Ammon's horn (tissue), 1 donor: ENCODE results near the gene ORMDL3.
"Not testable (repeated sequence)": the region's sequence is repeated elsewhere in the genome, so short reads cannot be mapped to it uniquely, and the experiment has no call there.

Source experiments
- DNase-seq: peaks from one replicate; pipeline ENCODE4 v3.0.0-alpha.2; 2016; ENCODE audit warnings: low spot score

Gene ORMDL3

DNA sequence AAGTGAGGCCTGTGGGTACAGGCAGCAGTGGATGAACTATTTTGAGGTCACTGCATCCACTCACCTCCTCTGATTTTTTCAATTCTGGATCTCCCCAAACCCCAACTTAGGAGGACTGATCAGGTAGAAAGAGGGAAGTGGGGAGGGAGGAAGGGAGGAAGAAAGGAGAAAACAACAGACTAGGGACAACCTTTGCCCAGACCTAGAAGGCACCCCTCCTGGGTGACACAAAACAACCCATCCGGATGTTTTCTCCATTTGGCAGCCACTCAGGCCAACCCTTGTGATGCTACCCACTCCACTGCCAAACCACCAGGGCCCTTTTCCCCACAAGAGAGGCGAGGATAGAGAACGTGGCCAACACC, 2.7 kb downstream of the ORMDL3 start:
- DNase-seq, result no peak

DNA sequence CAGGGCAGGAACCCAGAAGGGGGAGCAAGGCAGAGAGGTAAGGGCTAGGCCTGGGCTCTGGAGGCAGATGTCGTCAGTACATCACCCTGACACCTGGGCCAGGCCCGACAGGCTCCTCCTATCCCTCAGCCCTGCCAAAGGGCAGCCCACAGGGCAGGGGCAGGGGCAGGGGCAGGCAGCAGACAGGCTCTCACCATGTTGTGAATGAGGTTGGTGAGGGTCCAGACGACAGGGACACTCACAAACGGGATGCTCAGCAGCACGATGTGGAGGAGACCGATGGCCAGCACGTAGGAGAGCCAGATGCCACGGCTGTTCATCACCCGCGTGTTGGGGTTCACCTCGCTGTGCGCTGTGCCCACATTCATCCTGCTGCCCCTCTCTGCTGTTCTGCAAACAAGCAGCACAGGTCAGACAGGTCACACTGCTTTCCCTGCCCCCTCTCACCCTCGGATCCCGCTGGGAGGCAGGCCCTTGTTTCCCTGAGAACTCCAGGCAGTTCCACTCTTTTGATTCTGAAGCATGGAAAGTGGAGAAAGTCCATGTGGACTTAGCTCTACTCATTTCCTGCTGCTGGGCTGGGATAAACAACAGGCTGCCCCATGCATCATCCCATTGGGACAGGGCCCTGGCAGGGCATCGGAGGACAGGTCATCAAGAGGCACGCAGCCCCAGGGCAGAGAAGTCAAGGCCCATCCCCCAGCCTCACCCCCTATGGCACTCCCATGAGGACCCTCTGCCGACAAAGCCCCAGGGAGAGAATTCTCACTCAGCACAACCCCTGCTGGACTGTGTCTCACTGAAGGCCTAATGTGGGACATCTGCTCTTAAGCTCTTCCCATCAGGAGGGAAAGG, 3.3 kb downstream of the ORMDL3 start:
- DNase-seq, result no peak

DNA sequence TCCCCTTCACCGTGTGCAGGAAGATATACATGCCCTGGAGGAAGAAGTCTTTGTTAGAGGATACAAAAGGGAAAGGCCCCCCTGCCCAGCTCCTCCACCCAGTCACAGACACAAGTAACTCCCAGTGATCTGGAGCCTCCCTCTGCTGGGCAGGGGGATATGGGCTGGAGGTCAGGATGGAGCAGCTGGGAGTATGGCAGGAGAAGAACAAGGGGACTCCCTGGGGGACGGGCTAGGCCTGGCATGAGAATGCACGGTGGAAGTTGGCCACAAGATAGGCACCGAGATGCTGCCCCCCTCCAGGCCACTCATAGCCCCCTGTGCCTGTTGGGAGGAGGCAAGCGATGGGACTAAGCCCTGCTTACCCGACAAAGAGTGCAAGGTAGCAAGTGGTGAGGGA, 4.2 kb downstream of the ORMDL3 start:
- no peak for DNase-seq

DNA sequence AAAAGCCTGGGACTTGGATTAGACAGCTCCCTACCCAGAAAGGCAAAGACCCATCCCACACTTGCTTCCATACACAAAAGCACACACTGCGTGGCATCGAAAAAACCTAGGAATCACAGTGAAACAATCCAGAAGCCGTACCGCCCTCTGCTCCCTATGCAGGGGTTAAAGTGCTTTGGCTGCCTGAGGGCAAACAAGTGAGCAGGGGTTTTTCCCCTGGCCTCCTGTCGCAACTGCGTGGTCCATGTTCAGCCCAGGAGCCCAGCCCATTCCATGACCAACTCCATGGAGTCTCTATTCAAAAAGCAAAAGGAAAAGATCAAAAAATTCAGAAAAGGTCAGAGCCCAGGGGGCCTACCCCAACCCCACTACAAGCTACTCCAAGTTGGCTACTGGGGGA, 5.4 kb downstream of the ORMDL3 start:
- DNase-seq, result no peak

DNA sequence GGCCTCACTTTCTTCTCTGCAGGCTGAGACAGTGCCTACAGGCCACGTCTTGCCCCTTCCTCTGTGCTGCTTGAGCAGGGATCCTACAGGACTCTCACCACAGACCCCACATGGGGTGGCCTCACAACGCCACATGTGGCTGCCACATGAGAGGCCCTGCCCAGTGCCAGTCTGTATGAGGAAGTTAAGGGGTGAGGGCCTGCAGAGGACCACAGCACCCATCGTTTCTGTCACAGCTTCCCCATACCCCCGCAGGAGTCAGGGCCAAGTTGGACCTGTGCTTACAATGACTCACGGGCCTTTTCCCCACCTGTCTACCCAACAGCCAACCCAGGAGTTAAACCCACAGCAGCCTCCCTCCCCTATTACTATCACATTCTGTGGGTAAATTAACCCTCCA, 6.1 kb downstream of the ORMDL3 start:
- peak; percentile 66 for DNase-seq

DNA sequence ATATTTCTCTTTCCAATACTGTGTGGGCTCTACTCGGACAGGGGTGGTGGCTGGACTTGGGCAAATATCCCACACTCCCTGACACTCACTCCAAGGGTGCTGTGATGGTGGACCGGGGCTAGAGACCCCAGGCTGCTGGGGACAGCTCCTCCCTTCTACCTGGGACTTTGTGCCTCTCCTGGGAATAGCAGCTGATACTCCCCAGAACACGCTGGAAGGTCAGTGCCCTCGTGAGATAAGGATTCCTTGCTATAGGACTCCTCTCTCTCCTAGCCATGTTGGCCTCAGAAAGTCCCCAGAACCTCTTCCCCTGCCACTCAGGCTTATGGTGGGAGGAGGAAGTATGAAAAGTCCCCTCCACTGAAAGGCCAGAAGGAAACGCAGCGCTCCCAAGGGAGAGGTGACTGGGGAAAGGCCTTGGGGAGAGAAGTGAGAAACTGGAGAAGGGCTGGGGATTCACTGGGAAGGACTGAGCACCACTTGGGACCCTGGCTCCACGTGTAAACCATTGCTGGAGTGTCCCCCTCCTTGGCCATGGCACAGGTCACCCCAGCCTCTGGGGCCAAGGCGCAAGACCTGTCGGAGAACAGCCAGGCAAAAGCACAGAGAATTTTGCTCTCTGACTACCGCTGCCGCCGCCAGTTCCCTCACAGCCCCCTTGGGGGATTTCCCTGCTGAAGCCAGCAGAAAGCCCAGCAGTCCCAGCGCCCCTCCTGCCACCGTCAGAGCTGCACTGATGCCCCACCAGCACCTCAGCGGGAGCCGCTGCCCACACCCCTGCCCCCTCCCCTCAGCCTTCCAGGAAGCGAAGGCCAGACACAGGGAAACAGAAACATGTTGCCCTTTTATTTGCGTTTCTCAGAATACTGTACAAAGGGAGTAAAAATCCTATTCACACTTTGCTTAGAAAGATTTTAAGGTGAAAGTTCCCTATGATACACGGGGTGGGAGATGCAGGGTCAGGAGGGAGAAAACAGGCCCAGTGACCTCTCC, 6.9 kb downstream of the ORMDL3 start:
- no peak for DNase-seq

DNA sequence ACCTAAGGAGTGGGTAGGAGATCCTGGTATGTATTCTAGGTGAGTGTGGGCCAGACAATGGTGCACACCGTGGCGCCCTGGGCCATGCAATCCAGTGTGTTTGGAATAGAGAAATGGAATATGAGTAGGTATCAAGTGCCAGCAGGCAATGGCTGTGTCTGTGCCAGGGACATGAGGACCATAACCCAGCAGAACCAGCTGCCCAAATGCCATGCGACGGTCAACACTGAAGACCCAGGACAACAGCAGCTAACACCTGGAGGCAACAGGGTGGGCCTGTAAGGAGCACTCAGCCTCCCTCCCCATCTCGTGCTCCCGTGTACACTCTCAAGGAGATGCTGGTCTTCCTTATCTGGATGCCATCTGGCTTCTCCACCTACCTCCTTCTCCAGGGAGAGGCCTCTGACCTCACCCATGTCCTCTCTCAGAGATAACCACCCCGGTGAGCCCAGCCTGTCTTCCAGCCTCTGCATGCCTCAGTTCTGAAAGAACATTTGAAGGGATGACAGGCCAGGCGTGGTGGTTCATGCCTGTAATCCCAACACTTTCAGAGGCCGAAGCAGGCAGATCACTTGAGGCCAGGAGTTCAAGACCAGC, 8.2 kb downstream of the ORMDL3 start:
- DNase-seq, result no peak

DNA sequence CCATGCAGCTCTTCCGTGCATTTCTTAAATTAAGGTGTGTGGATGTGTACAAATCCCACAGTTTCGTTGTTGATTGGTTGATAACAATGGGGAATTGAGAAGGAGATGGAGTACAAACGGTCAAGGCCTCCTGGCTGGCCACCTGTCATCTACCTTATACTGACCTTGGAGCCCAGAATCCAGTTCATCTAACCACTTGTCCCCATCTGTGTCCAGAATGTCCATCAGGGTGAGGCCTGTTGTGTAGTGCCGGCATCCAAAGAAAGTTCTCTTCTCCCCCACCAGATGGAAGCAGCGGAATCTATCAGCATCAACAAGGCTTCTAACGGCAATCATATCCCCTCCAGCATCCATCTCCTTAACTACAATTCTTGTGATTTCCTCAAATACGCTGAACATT, 10.5 kb downstream of the ORMDL3 start:
- DNase-seq, result no peak

DNA sequence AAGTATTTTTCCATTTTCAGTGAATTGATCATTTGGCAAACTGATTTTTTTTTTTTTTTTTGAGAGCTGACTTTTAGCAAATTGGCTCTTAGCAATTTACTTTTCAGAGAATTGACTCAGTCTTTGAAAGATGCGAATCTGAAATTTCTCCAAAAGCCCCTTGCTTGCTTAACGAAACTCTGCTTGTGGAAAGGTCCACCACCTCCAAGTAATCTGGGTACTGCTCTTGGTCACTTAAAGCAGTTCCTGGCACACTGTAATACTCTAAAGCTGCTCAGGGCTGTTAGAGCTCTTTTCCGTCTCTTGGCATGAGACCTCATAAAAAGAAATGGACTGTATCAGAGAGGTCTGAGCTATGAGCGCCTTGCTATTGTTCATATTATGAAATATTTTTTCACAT, 11.8 kb downstream of the ORMDL3 start:
- no peak for DNase-seq

DNA sequence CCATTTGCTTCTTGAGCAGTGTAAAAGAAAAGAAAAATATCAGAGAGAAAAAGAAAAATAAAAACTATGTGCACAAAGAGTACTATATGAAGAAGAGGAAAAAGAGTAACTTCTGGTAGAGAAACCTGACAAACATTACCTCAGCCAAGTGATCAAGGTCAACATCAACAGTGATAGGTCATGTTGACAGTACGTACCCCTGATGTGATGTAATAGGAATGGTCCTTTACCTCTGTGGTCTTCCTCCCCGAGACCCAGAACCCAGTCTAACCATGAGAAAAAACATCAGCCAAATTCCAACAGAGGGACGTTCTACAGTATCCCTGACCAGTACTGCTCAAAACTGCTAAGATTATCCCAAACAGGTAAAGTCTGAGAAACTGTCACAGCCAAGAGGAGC, 13.4 kb downstream of the ORMDL3 start:
- no peak for DNase-seq

DNA sequence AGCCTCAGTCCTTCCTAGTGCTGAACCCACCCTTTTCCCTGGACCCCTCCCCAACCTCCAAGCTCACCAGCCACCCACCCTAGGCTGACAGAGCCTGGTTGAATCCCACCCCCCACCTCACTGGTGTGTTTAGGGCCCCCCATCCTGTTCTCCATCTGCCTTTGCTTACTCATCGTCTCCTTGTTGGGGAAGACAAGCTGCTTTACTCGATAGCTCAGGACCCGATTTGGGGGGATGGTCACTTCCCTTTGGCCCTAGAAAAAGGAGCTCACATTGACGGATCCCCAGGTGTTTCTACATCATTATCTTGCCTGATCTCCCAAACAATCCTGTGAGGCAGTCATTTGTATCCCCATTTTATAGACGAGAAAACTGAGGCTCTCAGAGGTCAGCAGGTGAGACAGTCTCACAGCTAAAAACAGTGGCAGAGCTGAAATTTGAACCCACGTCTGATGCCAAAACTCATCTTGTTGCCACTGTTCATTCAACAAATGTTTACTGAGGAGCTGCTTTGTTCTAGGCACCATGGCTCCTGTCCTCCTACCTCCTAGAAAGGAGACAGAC, 18.5 kb downstream of the ORMDL3 start:
- no peak for DNase-seq

DNA sequence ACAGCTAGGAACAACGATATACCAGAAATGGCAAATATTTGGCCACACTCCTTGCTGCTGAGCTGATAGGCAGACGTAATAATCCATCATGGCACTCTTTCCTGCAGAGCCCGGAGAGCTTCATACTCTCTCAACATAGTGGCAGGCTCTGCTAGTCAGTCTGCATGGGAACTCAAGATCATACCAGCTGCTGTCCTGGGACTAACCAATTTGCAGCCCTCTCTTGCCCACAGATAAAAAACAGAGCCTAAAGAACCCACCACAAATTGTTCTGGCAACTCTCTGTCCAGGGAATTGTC, 22.5 kb downstream of the ORMDL3 start:
- DNase-seq, result no peak

DNA sequence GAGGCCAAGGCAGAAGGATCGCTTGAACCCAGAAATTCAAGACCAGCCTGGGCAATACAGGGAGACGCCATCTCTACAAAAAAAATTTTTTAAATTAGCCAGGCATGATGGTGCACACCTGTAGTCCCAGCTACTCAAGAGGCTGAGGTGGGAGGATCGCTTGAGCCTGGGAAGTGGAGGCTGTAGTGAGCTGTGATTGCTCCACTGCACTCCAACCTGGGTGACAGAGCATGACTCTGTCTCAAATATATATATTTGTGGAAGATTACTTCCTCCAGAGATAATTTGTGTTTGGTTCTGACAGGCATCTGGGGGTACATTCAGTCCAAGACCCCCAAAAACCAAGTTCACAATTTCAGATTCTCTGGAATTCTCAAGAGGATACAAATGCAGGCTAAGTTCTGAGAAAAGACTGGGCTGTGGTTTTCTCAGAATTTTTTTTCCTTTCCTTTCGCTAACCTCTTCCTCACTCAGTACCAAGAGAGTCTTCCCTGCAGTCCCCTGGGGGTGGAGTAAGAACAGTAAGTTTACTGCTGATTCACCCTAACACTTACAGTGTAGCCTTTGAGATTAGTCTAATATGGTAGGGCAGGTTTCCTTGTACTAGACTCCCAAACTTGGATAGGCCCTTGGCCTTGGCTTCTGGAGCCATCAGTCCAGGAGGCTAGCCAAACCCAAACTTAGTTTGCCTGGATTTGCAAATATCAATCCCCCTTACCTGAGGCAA, 24.1 kb downstream of the ORMDL3 start:
- DNase-seq, result no peak

DNA sequence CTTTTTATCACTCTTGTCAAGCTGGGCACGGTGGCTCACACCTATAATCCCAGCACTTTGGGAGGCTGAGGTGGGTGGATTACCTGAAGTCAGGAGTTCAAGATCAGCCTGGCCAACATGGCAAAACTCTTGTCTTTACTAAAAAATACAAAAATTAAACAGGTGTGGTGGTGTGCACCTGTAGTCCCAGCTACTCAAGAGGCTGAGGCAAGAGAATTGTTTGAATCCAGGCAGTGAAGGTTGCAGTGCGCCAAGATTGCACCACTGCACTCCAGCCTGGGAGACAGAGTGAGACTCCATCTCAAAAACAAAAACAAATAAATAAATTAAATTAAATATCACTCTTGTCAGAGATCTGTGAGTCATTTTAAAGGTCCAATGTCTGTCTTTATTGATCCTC, 25.4 kb downstream of the ORMDL3 start:
- not testable (repeated sequence) for DNase-seq

DNA sequence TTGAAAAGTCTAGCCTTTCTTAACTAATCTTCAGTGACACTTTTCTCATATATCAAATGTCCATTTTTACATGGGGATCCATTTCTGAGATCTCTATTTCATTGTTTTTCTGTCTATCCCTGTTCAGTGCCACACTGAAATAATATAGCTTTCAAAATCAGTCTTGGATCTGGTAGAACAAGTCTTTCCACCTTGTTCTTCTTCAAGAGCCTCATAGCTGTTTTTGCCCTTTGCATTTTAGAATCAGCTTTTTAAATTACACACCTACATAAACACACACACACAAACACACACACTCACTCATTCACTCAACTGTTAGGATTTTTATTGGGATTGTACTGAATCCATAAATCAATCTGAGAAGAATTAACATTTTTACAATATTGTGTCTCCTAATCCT, 28.2 kb downstream of the ORMDL3 start:
- DNase-seq, result no peak

DNA sequence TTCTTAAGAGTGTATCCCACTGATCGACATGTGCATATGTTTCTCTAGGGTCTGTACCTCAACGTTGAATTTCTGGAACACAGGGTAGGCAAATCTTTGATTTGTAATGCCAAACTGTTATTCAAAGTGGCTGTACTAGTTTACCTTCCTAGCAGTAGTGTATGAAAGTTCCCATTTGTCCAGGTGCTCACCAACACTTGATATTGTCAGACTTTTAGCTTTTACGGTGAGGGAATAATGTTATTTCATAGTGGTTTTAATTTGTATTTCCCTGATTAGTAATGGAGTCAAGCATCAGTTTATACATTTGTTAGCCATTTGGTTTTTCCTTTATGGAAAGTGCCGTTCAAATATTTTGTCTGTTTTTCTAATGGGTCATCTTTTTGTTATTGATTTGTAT, 29.3 kb downstream of the ORMDL3 start:
- no peak for DNase-seq

DNA sequence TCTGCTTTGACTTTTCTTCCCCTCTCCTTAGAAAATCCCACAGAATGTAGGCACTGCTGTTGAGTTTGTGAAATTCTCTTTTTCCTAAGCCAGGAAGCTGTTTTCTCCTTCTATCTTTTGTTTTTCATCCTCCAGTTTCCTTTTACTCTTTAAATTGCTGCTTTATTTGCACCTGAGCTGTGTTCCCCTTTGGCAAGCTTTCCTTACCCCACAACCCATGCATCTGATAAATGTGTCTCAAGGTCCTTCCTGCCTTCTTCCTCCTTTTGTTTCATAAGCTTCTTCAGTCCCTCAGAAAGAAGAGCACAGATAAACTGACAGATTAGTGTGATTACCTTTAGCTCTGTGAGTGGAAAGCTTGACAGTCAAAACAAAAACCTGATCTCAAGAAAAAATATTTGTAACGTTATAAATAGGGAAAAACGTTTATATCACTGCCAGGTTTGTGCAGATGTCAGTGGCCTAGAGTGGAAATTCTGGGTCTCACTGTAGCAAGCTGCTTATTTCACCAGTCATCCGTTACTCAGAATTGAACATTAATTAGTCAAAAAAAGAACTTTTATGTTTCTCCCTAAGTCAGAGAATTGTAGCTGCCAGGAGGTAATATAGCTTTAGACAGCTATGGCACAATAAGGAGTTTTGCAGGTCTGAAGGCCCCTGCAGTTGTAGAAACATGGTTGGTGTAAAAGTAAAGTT, 32.6 kb downstream of the ORMDL3 start:
- no peak for DNase-seq

DNA sequence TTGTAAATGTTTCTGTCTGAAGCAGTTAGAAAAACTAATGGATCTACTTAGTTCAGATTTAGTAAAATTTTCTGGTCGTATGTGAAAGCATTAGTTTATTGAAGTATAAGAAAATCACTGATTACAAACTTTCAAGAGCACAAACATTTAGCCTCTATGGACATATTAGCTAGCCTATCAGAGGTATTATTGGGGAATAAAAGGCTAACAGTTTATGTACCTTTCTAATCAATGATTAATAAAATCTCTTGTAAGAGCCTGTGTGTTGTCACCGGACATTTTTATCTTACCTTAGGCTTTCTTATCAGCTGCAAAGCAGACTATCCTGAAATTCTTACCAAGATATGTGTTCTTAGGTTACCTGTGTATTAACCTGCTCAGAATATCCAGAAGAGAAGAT, 38.2 kb downstream of the ORMDL3 start:
- DNase-seq, result no peak

DNA sequence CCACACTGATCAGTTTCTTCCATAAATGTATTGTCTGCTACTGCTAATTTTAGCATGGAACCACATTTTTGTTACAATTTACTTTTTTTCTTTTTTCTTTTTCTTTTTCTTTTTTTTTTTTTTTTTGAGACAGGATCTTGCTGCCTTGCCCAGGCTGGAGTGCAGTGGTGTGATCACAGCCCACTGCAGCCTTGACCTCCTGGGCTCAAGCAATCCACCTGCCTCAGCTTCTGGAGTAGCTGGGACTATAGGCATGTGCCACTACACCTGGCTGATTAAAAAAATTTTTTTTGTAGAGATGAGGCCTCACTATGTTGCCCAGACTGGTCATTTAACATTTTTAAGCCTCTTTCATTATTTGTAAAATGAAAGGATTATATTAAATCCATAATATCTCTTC, 40.3 kb downstream of the ORMDL3 start:
- DNase-seq, result no peak

DNA sequence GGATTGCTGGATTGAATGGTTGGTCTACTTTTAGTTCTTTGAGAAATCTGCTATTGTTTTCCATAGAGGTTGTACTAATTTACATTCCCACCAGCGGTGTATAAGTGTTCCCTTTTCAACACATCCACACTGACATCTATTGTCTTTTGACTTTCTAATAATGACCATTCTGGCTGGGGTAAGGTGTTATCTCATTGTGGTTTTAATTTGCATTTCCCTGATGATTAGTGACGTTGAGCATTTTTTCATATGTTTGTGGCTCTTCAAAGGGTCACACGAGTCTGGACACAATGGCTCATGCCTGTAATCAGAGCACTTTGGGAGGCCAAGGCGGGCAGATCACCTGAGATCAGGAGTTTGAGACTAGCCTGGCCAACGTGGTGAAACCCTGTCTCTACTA, 41.3 kb downstream of the ORMDL3 start:
- DNase-seq, result not testable (repeated sequence)

DNA sequence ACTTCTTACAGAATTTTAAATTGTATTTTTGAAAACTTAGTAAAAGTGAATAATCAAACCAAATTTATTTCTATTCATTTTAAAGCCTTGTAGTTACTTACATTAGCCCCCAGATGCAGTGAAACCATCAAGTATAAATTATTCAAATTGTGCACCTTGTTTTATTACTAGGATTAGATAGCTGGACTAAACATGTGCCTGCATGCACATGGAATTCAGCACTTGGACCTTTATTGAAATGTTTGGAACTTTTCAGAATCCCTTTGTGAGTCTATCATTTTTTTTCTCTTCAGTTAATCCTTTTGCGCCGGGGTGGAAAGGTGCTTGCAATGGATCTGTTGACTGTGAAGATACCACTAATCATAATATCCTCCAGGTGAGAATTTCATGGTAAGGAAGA, 54.6 kb downstream of the ORMDL3 start:
- DNase-seq, result no peak
